ENCODE measurements around the gene DDX1.

Gene DDX1

DNA sequence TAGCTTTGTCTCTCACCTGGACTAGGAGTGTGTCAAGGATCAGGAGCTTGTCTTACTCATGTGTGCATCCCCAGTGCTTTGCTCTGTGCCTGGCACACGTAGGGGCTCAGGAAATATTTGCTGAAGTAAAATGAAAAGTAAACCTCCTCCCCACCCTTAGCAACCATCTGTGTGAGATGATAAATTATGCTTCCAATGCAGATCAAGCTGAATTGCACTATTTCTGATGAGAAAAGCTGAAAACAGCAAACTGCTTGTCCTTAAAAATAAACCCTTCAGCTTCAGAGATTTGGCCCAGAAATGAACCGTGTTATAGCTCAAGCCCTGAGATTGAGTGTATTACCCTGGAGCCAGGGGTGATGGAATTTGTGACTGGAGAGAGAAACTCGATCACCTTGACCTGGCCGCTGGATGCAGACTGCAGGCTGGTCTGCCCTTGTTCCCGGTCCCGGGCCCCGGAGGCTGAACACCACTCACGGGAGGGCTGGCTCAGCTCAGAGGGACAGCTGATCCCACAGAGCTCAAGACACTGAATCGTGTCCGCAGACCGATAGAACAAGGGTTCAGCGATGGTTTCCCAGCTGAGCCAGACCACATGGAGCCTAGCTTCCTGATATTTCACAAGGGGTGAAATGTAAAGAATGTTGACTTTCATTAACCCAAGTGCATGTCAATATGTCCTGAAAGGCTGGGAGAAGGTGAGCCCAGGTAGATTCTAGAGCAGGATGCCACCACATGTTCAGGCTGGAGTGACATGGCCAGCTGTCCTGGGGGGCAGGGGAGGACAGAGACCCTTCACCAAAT, 50.5 kb downstream of the DDX1 start:
- no peak overlapping the region for H3K9ac ChIP-seq (ENCODE audit: low read depth, low read length, poor library complexity, severe bottlenecking)
- no peaks in the 10 kb centered on the region for H3F3A ChIP-seq (ENCODE audit: low read depth)
- no peak overlapping the region for H2AFZ ChIP-seq (ENCODE audit: low read length)
- H3K4me1 ChIP-seq (ENCODE audit: insufficient read depth, low read length, poor library complexity, severe bottlenecking) = peaks cover 11% of the 10 kb centered on the region
- no peaks in the 10 kb centered on the region for H3K9me2 ChIP-seq (replicated peaks; ENCODE audit: low read depth, low read length)
- H3K4me2 ChIP-seq (ENCODE audit: low read depth, low read length, poor library complexity, severe bottlenecking) = no peak overlapping the region
- H3K27me3 ChIP-seq (ENCODE audit: insufficient read depth, low read length, poor library complexity, severe bottlenecking) = no peaks in the 10 kb centered on the region
- H4K20me1 ChIP-seq (ENCODE audit: insufficient read depth, low read length, poor library complexity, severe bottlenecking) = no peaks in the 10 kb centered on the region
- H3K4me3 ChIP-seq (ENCODE audit: low read length, poor library complexity, severe bottlenecking) = no peak overlapping the region
- no peak for TF ChIP-seq EZH2phosphoT487 (IDR thresholded peaks at IDR 0.05; ENCODE audit: borderline replicate concordance)
- TF ChIP-seq, protein P1, sequence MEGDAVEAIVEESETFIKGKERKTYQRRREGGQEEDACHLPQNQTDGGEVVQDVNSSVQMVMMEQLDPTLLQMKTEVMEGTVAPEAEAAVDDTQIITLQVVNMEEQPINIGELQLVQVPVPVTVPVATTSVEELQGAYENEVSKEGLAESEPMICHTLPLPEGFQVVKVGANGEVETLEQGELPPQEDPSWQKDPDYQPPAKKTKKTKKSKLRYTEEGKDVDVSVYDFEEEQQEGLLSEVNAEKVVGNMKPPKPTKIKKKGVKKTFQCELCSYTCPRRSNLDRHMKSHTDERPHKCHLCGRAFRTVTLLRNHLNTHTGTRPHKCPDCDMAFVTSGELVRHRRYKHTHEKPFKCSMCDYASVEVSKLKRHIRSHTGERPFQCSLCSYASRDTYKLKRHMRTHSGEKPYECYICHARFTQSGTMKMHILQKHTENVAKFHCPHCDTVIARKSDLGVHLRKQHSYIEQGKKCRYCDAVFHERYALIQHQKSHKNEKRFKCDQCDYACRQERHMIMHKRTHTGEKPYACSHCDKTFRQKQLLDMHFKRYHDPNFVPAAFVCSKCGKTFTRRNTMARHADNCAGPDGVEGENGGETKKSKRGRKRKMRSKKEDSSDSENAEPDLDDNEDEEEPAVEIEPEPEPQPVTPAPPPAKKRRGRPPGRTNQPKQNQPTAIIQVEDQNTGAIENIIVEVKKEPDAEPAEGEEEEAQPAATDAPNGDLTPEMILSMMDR (conservative IDR thresholded peaks at IDR 0.05; ENCODE audit: low read length) = no peak
- no peaks in the 10 kb centered on the region for H3K36me3 ChIP-seq (ENCODE audit: insufficient read depth, low read length)
- no peaks in the 10 kb centered on the region for H3K9me3 ChIP-seq (ENCODE audit: insufficient read depth, low read depth, low read length)
- no peaks in the 10 kb centered on the region for H3K79me2 ChIP-seq (ENCODE audit: insufficient read depth, low read length)

GRCh38 chr2:15642815-15643500, 51.3 kb downstream of the DDX1 start:
- no peaks in the 10 kb centered on the region for H3K27me3 ChIP-seq (ENCODE audit: insufficient read depth, low read length, poor library complexity, severe bottlenecking)
- no peak overlapping the region for H3K9ac ChIP-seq (ENCODE audit: low read depth, low read length, poor library complexity, severe bottlenecking)
- H3F3A ChIP-seq (ENCODE audit: low read depth) = no peaks in the 10 kb centered on the region
- no peak for TF ChIP-seq EZH2phosphoT487 (IDR thresholded peaks at IDR 0.05; ENCODE audit: borderline replicate concordance)
- TF ChIP-seq, protein P1 (conservative IDR thresholded peaks at IDR 0.05; ENCODE audit: low read length) = no peak
- H3K36me3 ChIP-seq (ENCODE audit: insufficient read depth, low read length) = no peaks in the 10 kb centered on the region
- H3K4me1 ChIP-seq (ENCODE audit: insufficient read depth, low read length, poor library complexity, severe bottlenecking) = peaks cover 11% of the 10 kb centered on the region
- H4K20me1 ChIP-seq (ENCODE audit: insufficient read depth, low read length, poor library complexity, severe bottlenecking) = no peaks in the 10 kb centered on the region
- no peaks in the 10 kb centered on the region for H3K79me2 ChIP-seq (ENCODE audit: insufficient read depth, low read length)
- no peak overlapping the region for H3K4me2 ChIP-seq (ENCODE audit: low read depth, low read length, poor library complexity, severe bottlenecking)
- H3K9me3 ChIP-seq (ENCODE audit: insufficient read depth, low read depth, low read length) = no peaks in the 10 kb centered on the region
- H3K4me3 ChIP-seq (ENCODE audit: low read length, poor library complexity, severe bottlenecking) = no peak overlapping the region
- H2AFZ ChIP-seq (ENCODE audit: low read length) = no peak overlapping the region
- H3K9me2 ChIP-seq (replicated peaks; ENCODE audit: low read depth, low read length) = no peaks in the 10 kb centered on the region

GRCh38 chr2:15643791-15644585, 52.3 kb downstream of the DDX1 start:
- no peaks in the 10 kb centered on the region for H3K9me3 ChIP-seq (ENCODE audit: insufficient read depth, low read depth, low read length)
- no peaks in the 10 kb centered on the region for H3K27me3 ChIP-seq (ENCODE audit: insufficient read depth, low read length, poor library complexity, severe bottlenecking)
- H3K9ac ChIP-seq (ENCODE audit: low read depth, low read length, poor library complexity, severe bottlenecking) = no peak overlapping the region
- no peaks in the 10 kb centered on the region for H3K36me3 ChIP-seq (ENCODE audit: insufficient read depth, low read length)
- H4K20me1 ChIP-seq (ENCODE audit: insufficient read depth, low read length, poor library complexity, severe bottlenecking) = no peaks in the 10 kb centered on the region
- H3F3A ChIP-seq (ENCODE audit: low read depth) = no peaks in the 10 kb centered on the region
- H3K4me3 ChIP-seq (ENCODE audit: low read length, poor library complexity, severe bottlenecking) = no peak overlapping the region
- no peak overlapping the region for H2AFZ ChIP-seq (ENCODE audit: low read length)
- peaks cover 11% of the 10 kb centered on the region for H3K4me1 ChIP-seq (ENCODE audit: insufficient read depth, low read length, poor library complexity, severe bottlenecking)
- no peak for TF ChIP-seq EZH2phosphoT487 (IDR thresholded peaks at IDR 0.05; ENCODE audit: borderline replicate concordance)
- TF ChIP-seq, protein P1 (conservative IDR thresholded peaks at IDR 0.05; ENCODE audit: low read length) = no peak
- H3K9me2 ChIP-seq (replicated peaks; ENCODE audit: low read depth, low read length) = no peaks in the 10 kb centered on the region
- H3K79me2 ChIP-seq (ENCODE audit: insufficient read depth, low read length) = no peaks in the 10 kb centered on the region
- no peak overlapping the region for H3K4me2 ChIP-seq (ENCODE audit: low read depth, low read length, poor library complexity, severe bottlenecking)

Measured in Loucy (cell line).